B cell (primary cell): ENCODE measurements around the gene ZNF735. TPM values are rescaled to one million over a fixed set of nuclear protein-coding genes. Genes with fewer than 3 reads are reported as not detected.
"Not testable (repeated sequence)": the region's sequence is repeated elsewhere in the genome, so short reads cannot be mapped to it uniquely, and the experiment has no call there.

ENCODE experiments used
- ATAC-seq: fragments of 200-7000 bp; cut with Tn5 transposase; one replicate; pipeline ENCODE4 v1.10.0; 2021; ENCODE audit warnings: low read depth, mild to moderate bottlenecking, moderate number of reproducible peaks, moderate library complexity
- CTCF ChIA-PET: fragments of 350-600 bp; sonication (Branson Sonifier 250); formaldehyde crosslinking; loops from one replicate; lab custom pipeline; 2021; ENCODE audit warnings: antibody characterized with exemption, inconsistent platforms; lab: Charles Lee
- POLR2A ChIA-PET: fragments of 350-600 bp; sonication (Branson Sonifier 250); formaldehyde crosslinking; loops from one replicate; lab custom pipeline; 2021; ENCODE audit warnings: antibody characterized with exemption; lab: Charles Lee
- DNase-seq: peaks from one replicate; pipeline ENCODE4 v3.0.0; 2013
- H2AFZ ChIP-seq: 2 replicates; pipeline ENCODE4 v1.6.1; 2012; ENCODE audit warnings: mild to moderate bottlenecking, low read depth, low read length; ENCODE audit not compliant: insufficient read depth, poor library complexity, severe bottlenecking
- H3K27ac ChIP-seq, 2 donors: 1 replicate in 1 of 2; 2 replicates in 1 of 2; pipeline ENCODE4 v1.5.1; 2012 to 2013; ENCODE audit warnings: low read length in 2 of 2, mild to moderate bottlenecking in 2 of 2, moderate library complexity in 1 of 2
- H3K27me3 ChIP-seq, 4 experiments: fragments of 200-600 bp in 1 of 4; sonication (generic) in 1 of 4; replicated peaks in 1 of 4; 1 replicate in 2 of 4; 2 replicates in 2 of 4; pipeline versions ENCODE4 v1.6.1 to v1.7.0; 2013 to 2016; ENCODE audit warnings: low read length in 3 of 4, mild to moderate bottlenecking in 2 of 4, mixed read lengths in 1 of 4, moderate library complexity in 1 of 4; ENCODE audit not compliant: insufficient read depth in 4 of 4, control insufficient read depth in 3 of 4; ENCODE audit errors: control extremely low read depth in 1 of 4
- H3K36me3 ChIP-seq, 2 experiments: replicated peaks in 1 of 2; 1 replicate in 1 of 2; 2 replicates in 1 of 2; pipeline versions ENCODE4 v1.6.1 to v1.7.1; 2013; ENCODE audit warnings: low read length in 1 of 2; ENCODE audit not compliant: insufficient read depth in 2 of 2, control insufficient read depth in 1 of 2; ENCODE audit errors: control extremely low read depth in 1 of 2, extremely low read depth in 1 of 2
- H3K4me1 ChIP-seq, 2 donors: fragments of 200-600 bp in 1 of 2; sonication (generic) in 1 of 2; 1 replicate in 1 of 2; 2 replicates in 1 of 2; pipeline versions ENCODE4 v1.5.1 to v1.6.1; 2013 to 2017; ENCODE audit warnings: low read length in 2 of 2; ENCODE audit not compliant: control insufficient read depth in 2 of 2, insufficient read depth in 2 of 2
- H3K4me2 ChIP-seq: replicated peaks from 2 replicates; pipeline ENCODE3; 2012; ENCODE audit warnings: mild to moderate bottlenecking, low read depth, low read length; ENCODE audit not compliant: poor library complexity, severe bottlenecking
- H3K4me3 ChIP-seq, 5 experiments: fragments of 200-600 bp in 1 of 5; sonication (generic) in 1 of 5; 1 replicate in 3 of 5; 2 replicates in 2 of 5; pipeline versions ENCODE4 v1.5.1 to v1.7.0; 2011 to 2016; ENCODE audit warnings: low read length in 4 of 5, mild to moderate bottlenecking in 4 of 5, low read depth in 2 of 5, control low read depth in 1 of 5, moderate library complexity in 1 of 5; ENCODE audit not compliant: insufficient read depth in 1 of 5; ENCODE audit errors: control extremely low read depth in 1 of 5, extremely low read depth in 1 of 5
- H3K79me2 ChIP-seq: fragments of 200-600 bp; sonication (generic); one replicate; pipeline ENCODE4 v1.6.0; 2016; ENCODE audit warnings: low read length; ENCODE audit not compliant: control insufficient read depth, insufficient read depth
- H3K9ac ChIP-seq: fragments of 200-600 bp; sonication (generic); 2 replicates; pipeline ENCODE4 v1.6.1; 2017; ENCODE audit warnings: mild to moderate bottlenecking, low read length, moderate library complexity
- H3K9me3 ChIP-seq, 3 donors: one replicate each; pipeline versions ENCODE4 v1.6.1 to v1.7.1; 2013; ENCODE audit warnings: low read length in 2 of 3; ENCODE audit not compliant: control insufficient read depth in 2 of 3, insufficient read depth in 1 of 3; ENCODE audit errors: control extremely low read depth in 1 of 3
- H4K20me1 ChIP-seq: 2 replicates; pipeline ENCODE4 v1.6.0; 2012; ENCODE audit warnings: mild to moderate bottlenecking, low read length; ENCODE audit not compliant: insufficient read depth, control insufficient read depth, poor library complexity, severe bottlenecking
- H3K27ac Mint-ChIP-seq: one replicate; pipeline ENCODE4 v1.8.0; 2021; ENCODE audit warnings: mixed read lengths
- H3K27me3 Mint-ChIP-seq: one replicate; pipeline ENCODE4 v1.8.0; 2021; ENCODE audit warnings: mixed read lengths
- H3K4me1 Mint-ChIP-seq: one replicate; pipeline ENCODE4 v1.8.0; 2021; ENCODE audit warnings: mixed read lengths
- H3K4me3 Mint-ChIP-seq: one replicate; pipeline ENCODE4 v1.8.0; 2021; ENCODE audit warnings: mixed read lengths
- H3K9me3 Mint-ChIP-seq: one replicate; pipeline ENCODE4 v1.8.0; 2022; ENCODE audit warnings: mixed read lengths; ENCODE audit not compliant: insufficient read depth
- CTCF ChIP-seq: fragments of 200-600 bp; IDR thresholded peaks from one replicate; pipeline ENCODE4 v1.8.0; 2022; ENCODE audit warnings: antibody characterized with exemption, mild to moderate bottlenecking
- EZH2 ChIP-seq: IDR thresholded peaks from 2 replicates; pipeline ENCODE4 v1.6.1; 2012; ENCODE audit warnings: borderline replicate concordance, low read depth, mild to moderate bottlenecking, moderate library complexity, low read length; ENCODE audit not compliant: insufficient read depth, poor library complexity, severe bottlenecking
- WGBS: methylation state at CpG from one replicate; pipeline ENCODE4 v1.1.5; 2013; ENCODE audit warnings: missing lambda C conversion rate; ENCODE audit not compliant: insufficient coverage; 5-methylcytosine and 5-hydroxymethylcytosine counted together
- intact Hi-C: fragments of 100-400 bp; cut with micrococcal nuclease; formaldehyde crosslinking; loops from one replicate; pipeline ENCODE4 v1.10.0; 2022
- polyA plus RNA-seq: library from polyadenylated mRNA; depleted of rRNA; stranded (reverse); fragments of >200 nt; gene quantifications from 2 replicates; pipeline ENCODE4 v1.2.3, GENCODE V29; 2012
- total RNA-seq, 2 donors: library from RNA; stranded (reverse); fragments of 120-200 nt in 1 of 2; gene quantifications; 1 replicate in 1 of 2; 2 replicates in 1 of 2; pipeline versions ENCODE4 v1.2.3 to v1.2.4, GENCODE V29; 2013 to 2022

Gene ZNF735
- total and polyA plus RNA-seq, 2 donors (not counting 1 experiment from before 2014, with no cell fraction given), result not detected

- ChIA-PET POLR2A (no interaction called here), CTCF (no interaction called here)
- Mint-ChIP-seq H3K9me3 (peaks cover 12% of the 10 kb centered on the region), H3K4me1 (no peaks in the 10 kb centered on the region), H3K27me3 (no peaks in the 10 kb centered on the region), H3K4me3 (no peak overlapping the region), H3K27ac (no peak overlapping the region)
- ATAC-seq (no peak), DNase-seq (no peak)
- Histone ChIP-seq H2AFZ (no peak overlapping the region), H3K27ac (no peak overlapping the region), H3K9me3 (peaks cover 0 to 36% (median 6%) of the 10 kb centered on the region in 3 donors), H4K20me1 (no peaks in the 10 kb centered on the region), H3K9ac (no peak overlapping the region), H3K4me2 (no peak overlapping the region), H3K4me1 (no peaks in the 10 kb centered on the region), H3K79me2 (no peaks in the 10 kb centered on the region), H3K27me3 (no peaks in the 10 kb centered on the region), H3K4me3 (no peak overlapping the region), H3K36me3 (no peaks in the 10 kb centered on the region)
- TF ChIP-seq CTCF (no peak), EZH2 (no peak)
- intact Hi-C loops, result no loop called here
- whole genome bisulfite sequencing, result 79% methylated on average over 8 of the region's 8 CpGs
These were observed 14.2 kb upstream of the ZNF735 start for GRCh38 chr7:64192775-64193174.

- H3K9me3 ChIP-seq, result peaks cover 6 to 23% (median 21%) of the 10 kb centered on the region in 3 donors
- H3K9ac ChIP-seq, H4K20me1 ChIP-seq, H3K36me3 ChIP-seq, intact Hi-C loops, DNase-seq, H3K27ac ChIP-seq, H3K4me3 ChIP-seq, POLR2A ChIA-PET, H3K27me3 ChIP-seq, H3K4me2 ChIP-seq, ATAC-seq, H3K79me2 ChIP-seq, H3K27ac Mint-ChIP-seq, H2AFZ ChIP-seq, H3K27me3 Mint-ChIP-seq, H3K4me3 Mint-ChIP-seq, H3K4me1 Mint-ChIP-seq, CTCF ChIA-PET, H3K4me1 ChIP-seq: not testable (repeated sequence)
- peaks cover 18% of the 10 kb centered on the region for H3K9me3 Mint-ChIP-seq
- WGBS, result 83% methylated on average over 1 of the region's 5 CpGs
These were observed 12.8 kb downstream of the ZNF735 start for GRCh38 chr7:64219710-64220298.
